GM12878 (cell line): Measurements from ENCODE around the gene ADSL. TPM values are rescaled to one million over a fixed set of nuclear protein-coding genes. Genes with fewer than 3 reads are reported as not detected.

ENCODE experiments used
- ATAC-seq: fragments of 200-7000 bp; cut with Tn5 transposase; 3 replicates; pipeline ENCODE4 v1.9.1; 2020; ENCODE audit warnings: mild to moderate bottlenecking, moderate library complexity
- BruUV-seq: library from RNA; stranded (reverse); fragments of 400-500 nt; replicated peaks from 2 replicates; lab custom pipeline; 2021; lab: Mats Ljungman, UMichigan
- CTCF ChIA-PET: fragments of 300-600 bp; sonication (Branson Sonifier 250); formaldehyde crosslinking; extraction: SDS; loops from one replicate; lab custom pipeline; 2021; ENCODE audit warnings: inconsistent platforms; lab: Yijun Ruan, JAX
- POLR2A ChIA-PET: fragments of 350-600 bp; formaldehyde crosslinking; extraction: SDS; loops from one replicate; lab custom pipeline; 2021; ENCODE audit warnings: inconsistent platforms; lab: Charles Lee
- RAD21 ChIA-PET: fragments of 300-600 bp; sonication (Branson Sonifier 250); formaldehyde crosslinking; loops from one replicate; lab custom pipeline; 2023; ENCODE audit warnings: antibody characterized with exemption; ENCODE audit not compliant: unreplicated experiment; lab: Charles Lee
- SMC1A ChIA-PET: fragments of 300-600 bp; sonication (Branson Sonifier 250); formaldehyde crosslinking; loops from one replicate; lab custom pipeline; 2023; ENCODE audit not compliant: unreplicated experiment, uncharacterized antibody; lab: Charles Lee
- DNase-seq: peaks from one replicate; pipeline ENCODE4 v3.0.0-alpha.2; 2011; ENCODE audit warnings: low read depth, low spot score
- FAIRE-seq: peaks from 3 replicates; lab custom pipeline; 2011; peaks lifted over from hg19 to GRCh38; lab: Jason Lieb, UNC
- H2AFZ ChIP-seq: 2 replicates; pipeline ENCODE4 v1.6.0; 2011; ENCODE audit warnings: low read depth, low read length, control low read depth; ENCODE audit not compliant: control insufficient read depth
- H3K27ac ChIP-seq: 2 replicates; pipeline ENCODE4 v1.5.1; 2011; ENCODE audit warnings: control low read depth; ENCODE audit not compliant: control insufficient read depth, insufficient read depth
- H3K27me3 ChIP-seq, 2 experiments: replicated peaks in 1 of 2; 2 replicates each; pipeline versions ENCODE4 v1.6.0 to v1.6.1; 2011; ENCODE audit warnings: low read length in 1 of 2; ENCODE audit not compliant: control insufficient read depth in 2 of 2, insufficient read depth in 2 of 2
- H3K36me3 ChIP-seq, 2 experiments: 2 replicates each; pipeline ENCODE4 v1.5.1; 2011; ENCODE audit warnings: low read length in 1 of 2; ENCODE audit not compliant: control insufficient read depth in 2 of 2, insufficient read depth in 2 of 2
- H3K4me1 ChIP-seq: 2 replicates; pipeline ENCODE4 v1.6.1; 2011; ENCODE audit warnings: mild to moderate bottlenecking, low read length, moderate library complexity, mixed read lengths; ENCODE audit not compliant: control insufficient read depth, insufficient read depth
- H3K4me2 ChIP-seq: 2 replicates; pipeline ENCODE4 v1.6.0; 2011; ENCODE audit warnings: control low read depth; ENCODE audit not compliant: control insufficient read depth, insufficient read depth
- H3K4me3 ChIP-seq: fragments of 200-600 bp; sonication (generic); 2 replicates; pipeline ENCODE4 v1.5.1; 2016
- H3K79me2 ChIP-seq: 2 replicates; pipeline ENCODE4 v1.6.0; 2011; ENCODE audit warnings: low read length; ENCODE audit not compliant: control insufficient read depth, insufficient read depth
- H3K9ac ChIP-seq: 2 replicates; pipeline ENCODE4 v1.8.0; 2011; ENCODE audit warnings: low read length, control low read depth, mixed read lengths; ENCODE audit not compliant: control insufficient read depth, insufficient read depth
- H3K9me3 ChIP-seq: replicated peaks from 3 replicates; pipeline ENCODE4 v1.5.1; 2011; ENCODE audit warnings: mild to moderate bottlenecking, low read length; ENCODE audit not compliant: control insufficient read depth, insufficient read depth
- H4K20me1 ChIP-seq: 2 replicates; pipeline ENCODE4 v1.6.0; 2011; ENCODE audit not compliant: control insufficient read depth, insufficient read depth
- ASH2L ChIP-seq: fragments of 300-600, 200-600 bp; sonication (generic); IDR thresholded peaks from 2 replicates; pipeline ENCODE4 v1.6.1; 2017; ENCODE audit warnings: low read depth, mild to moderate bottlenecking, borderline replicate concordance
- HCFC1 ChIP-seq: fragments of 150-350 bp; IDR thresholded peaks from 2 replicates; pipeline ENCODE4 v1.6.1; 2014; ENCODE audit warnings: low read length
- HSF1 ChIP-seq: fragments of 150-350 bp; IDR thresholded peaks from 2 replicates; pipeline ENCODE4 v1.6.1; 2014; ENCODE audit warnings: mild to moderate bottlenecking, low read depth, low read length
- JUND ChIP-seq: IDR thresholded peaks from 2 replicates; pipeline ENCODE4 v1.6.1; 2012; ENCODE audit warnings: low read depth, mild to moderate bottlenecking, low read length, improper control_type of control experiment, moderate library complexity
- LARP7 ChIP-seq: fragments of 450-650 bp; IDR thresholded peaks from 2 replicates; pipeline ENCODE4 v1.6.1; 2017; ENCODE audit warnings: mild to moderate bottlenecking
- MEF2B ChIP-seq: fragments of 450-650 bp; IDR thresholded peaks from 2 replicates; pipeline ENCODE4 v1.6.1; 2018; ENCODE audit warnings: mild to moderate bottlenecking, moderate library complexity; ENCODE audit not compliant: partially characterized antibody, poor library complexity, severe bottlenecking
- NBN ChIP-seq: fragments of 450-650 bp; IDR thresholded peaks from 2 replicates; pipeline ENCODE4 v1.6.1; 2016
- POLR2AphosphoS5 ChIP-seq: IDR thresholded peaks from 2 replicates; pipeline ENCODE4 v1.6.1; 2011; ENCODE audit warnings: mild to moderate bottlenecking, low read length, inconsistent platforms
- RAD51 ChIP-seq: fragments of 450-650 bp; IDR thresholded peaks from 2 replicates; pipeline ENCODE4 v1.6.1; 2016; ENCODE audit warnings: moderate library complexity, mild to moderate bottlenecking, inconsistent platforms
- RBBP5 ChIP-seq: fragments of 200-600 bp; sonication (generic); conservative IDR thresholded peaks from 2 replicates; pipeline ENCODE4 v1.6.1; 2016
- RCOR1 ChIP-seq: conservative IDR thresholded peaks from 2 replicates; pipeline ENCODE4 v1.6.1; 2012; ENCODE audit warnings: low read depth, low read length, improper control_type of control experiment
- SPI1 ChIP-seq: IDR thresholded peaks from 2 replicates; pipeline ENCODE4 v1.6.1; 2011; ENCODE audit warnings: low read depth, mild to moderate bottlenecking, low read length, moderate library complexity, borderline replicate concordance; ENCODE audit not compliant: insufficient read depth
- STAT1 ChIP-seq: fragments of 450-650 bp; conservative IDR thresholded peaks from 2 replicates; pipeline ENCODE4 v1.6.1; 2014; ENCODE audit warnings: antibody characterized with exemption, mild to moderate bottlenecking
- ZNF687 ChIP-seq: fragments of 450-650 bp; IDR thresholded peaks from 2 replicates; pipeline ENCODE4 v1.6.1; 2017; ENCODE audit warnings: mild to moderate bottlenecking, moderate library complexity
- WGBS: methylation state at CpG from one replicate; pipeline ENCODE4 v1.1.6; 2016; ENCODE audit warnings: low lambda C conversion rate; ENCODE audit not compliant: insufficient replicate concordance, insufficient coverage; ENCODE audit errors: missing lambda C conversion rate; 5-methylcytosine and 5-hydroxymethylcytosine counted together
- in situ Hi-C: fragments of 300-500 bp; cut with MboI; formaldehyde crosslinking; loops from 9 replicates; pipeline ENCODE4 v1.14.3; 2018; ENCODE audit warnings: mixed read lengths
- intact Hi-C: fragments of 100-400 bp; cut with micrococcal nuclease; formaldehyde crosslinking; loops from one replicate; pipeline ENCODE4 v1.14.2; 2022; ENCODE audit not compliant: unreplicated experiment
- polyA plus RNA-seq, 11 experiments: library from polyadenylated mRNA; depleted of rRNA in 4 of 11; unstranded in 6 of 11; stranded (reverse) in 5 of 11; fragments of >200 nt; fragmentation: Nextera tagmentation in 4 of 11; fragmentation: Illumina TruSeq in 1 of 11; extraction: Ambion mirVana in 4 of 11; extraction: Trizol in 1 of 11; gene quantifications; 1 replicate in 1 of 11; 2 replicates in 10 of 11; pipeline versions ENCODE4 v1.2.1 to v1.2.3, GENCODE V29; 2011 to 2016; ENCODE audit warnings: inconsistent platforms in 2 of 11, missing spikeins in 2 of 11, low read depth in 1 of 11
- total RNA-seq, 4 experiments: library from RNA; depleted of rRNA in 3 of 4; stranded (reverse); fragments of >200 nt in 3 of 4; fragmentation: Illumina TruSeq in 1 of 4; extraction: Trizol in 1 of 4; gene quantifications; 2 replicates each; pipeline versions ENCODE4 v1.2.1 to v1.2.3, GENCODE V29; 2013 to 2021

Gene ADSL
- total and polyA plus RNA-seq, 10 of the 15 experiments (the other 5 are each of a cell fraction or from before 2014, with no cell fraction given) = 126 to 313 (median 143) TPM

GRCh38 chr22:40397396-40397795 is 51.1 kb downstream of the ADSL start:
- TF ChIP-seq RCOR1 (no peak), LARP7 (no peak), JUND (no peak), RBBP5 (no peak), POLR2AphosphoS5 (no peak), HCFC1 (no peak), ZNF687 (no peak), NBN (no peak), ASH2L (no peak), SPI1 (no peak), MEF2B (no peak), RAD51 (no peak), STAT1 (no peak), HSF1 (no peak)
- ATAC-seq = 0 out of 3 replicates have a peak, but pooled peaks have one; percentile 10
- 64% methylated on average over 1 of the region's 1 CpG for WGBS
- Histone ChIP-seq H3K9ac (no peak overlapping the region), H3K36me3 (peaks cover 2 to 11% of the 10 kb centered on the region in 2 experiments; a peak in 3 of 4 replicates), H3K79me2 (no peaks in the 10 kb centered on the region; the same call in 1 of the 2 replicates), H3K4me3 (no peak overlapping the region), H4K20me1 (peaks cover 2% of the 10 kb centered on the region; the same call in 1 of the 2 replicates), H3K27me3 (no peaks in the 10 kb centered on the region), H3K4me2 (no peak overlapping the region), H3K27ac (peak overlapping the region; percentile 35; the same call in 1 of the 2 replicates), H2AFZ (no peak overlapping the region), H3K9me3 (no peaks in the 10 kb centered on the region), H3K4me1 (peaks cover 38% of the 10 kb centered on the region)
- SMC1A ChIA-PET = interaction anchor here (0.6 to 1.8 kb wide), 5 partner anchors 10 to 271 kb away, joined by 3 to 5 read pairs (median 3); no protein-coding TSS in a partner anchor
- in situ Hi-C loops (no loop called here), intact Hi-C loops (no loop called here)
- no peak for FAIRE-seq
- POLR2A ChIA-PET = interaction anchor here (0.7 to 1.3 kb wide), 2 partner anchors 14 to 21 kb away, joined by 4 read pairs; no protein-coding TSS in a partner anchor
- DNase-seq = no peak
- no TSS peak for BruUV-seq
- RAD21 ChIA-PET = interaction anchor here (1.0 kb wide), 1 partner anchor 39 kb away, joined by 3 read pairs; no protein-coding TSS in a partner anchor
- CTCF ChIA-PET = interaction anchor here (1.4 to 1.6 kb wide), 2 partner anchors 39 to 49 kb away, joined by 4 to 6 read pairs; no protein-coding TSS in a partner anchor
